ENCODE results near the gene SCARF2.

SCARF2 gene

GRCh38 chr22:20404881-20405280, 32.7 kb downstream of the SCARF2 start:
- Histone ChIP-seq H3K27me3 (ENCODE audit: insufficient read depth, poor library complexity, severe bottlenecking) (no peaks in the 10 kb centered on the region), H3K4me3 (replicated peaks; ENCODE audit: insufficient read depth, low read length) (no peak overlapping the region), H3K27ac (replicated peaks) (no peak overlapping the region)
- DNase-seq (ENCODE audit: low read depth in 1 of 2, low spot score in 1 of 2) = no peak
- TF ChIP-seq GABPA (IDR thresholded peaks at IDR 0.05; ENCODE audit: low read depth) (no peak), CTCF (IDR thresholded peaks at IDR 0.05; ENCODE audit: insufficient read depth, low read length) (no peak), SPI1 (IDR thresholded peaks at IDR 0.05; ENCODE audit: borderline replicate concordance, low read depth) (no peak), POLR2AphosphoS5 (IDR thresholded peaks at IDR 0.05; ENCODE audit: low read depth) (no peak), REST (IDR thresholded peaks at IDR 0.05; ENCODE audit: insufficient replicate concordance, low read depth) (no peak)

GRCh38 chr22:20403779-20404140, 33.9 kb downstream of the SCARF2 start:
- TF ChIP-seq REST (IDR thresholded peaks at IDR 0.05; ENCODE audit: insufficient replicate concordance, low read depth) (no peak), CTCF (IDR thresholded peaks at IDR 0.05; ENCODE audit: insufficient read depth, low read length) (no peak), POLR2AphosphoS5 (IDR thresholded peaks at IDR 0.05; ENCODE audit: low read depth) (no peak), GABPA (IDR thresholded peaks at IDR 0.05; ENCODE audit: low read depth) (no peak), SPI1 (IDR thresholded peaks at IDR 0.05; ENCODE audit: borderline replicate concordance, low read depth) (no peak)
- H3K4me3 ChIP-seq (replicated peaks; ENCODE audit: insufficient read depth, low read length) = no peak overlapping the region
- no peaks in the 10 kb centered on the region for H3K27me3 ChIP-seq (ENCODE audit: insufficient read depth, poor library complexity, severe bottlenecking)
- no peak for DNase-seq (ENCODE audit: low read depth in 1 of 2, low spot score in 1 of 2)
- no peak overlapping the region for H3K27ac ChIP-seq (replicated peaks)

- TF ChIP-seq POLR2AphosphoS5 (IDR thresholded peaks at IDR 0.05; ENCODE audit: low read depth) (no peak), SPI1 (IDR thresholded peaks at IDR 0.05; ENCODE audit: borderline replicate concordance, low read depth) (no peak), REST (IDR thresholded peaks at IDR 0.05; ENCODE audit: insufficient replicate concordance, low read depth) (no peak), GABPA (IDR thresholded peaks at IDR 0.05; ENCODE audit: low read depth) (no peak), CTCF (IDR thresholded peaks at IDR 0.05; ENCODE audit: insufficient read depth, low read length) (no peak)
- H3K4me3 ChIP-seq (replicated peaks; ENCODE audit: insufficient read depth, low read length) = no peak overlapping the region
Observed at GRCh38 chr22:20402960-20403778, 34.5 kb downstream of the SCARF2 start.

More at GRCh38 chr22:20402960-20403778, 34.5 kb downstream of the SCARF2 start:
- no peak overlapping the region for H3K27ac ChIP-seq (replicated peaks)
- DNase-seq (ENCODE audit: low read depth in 1 of 2, low spot score in 1 of 2) = no peak
- H3K27me3 ChIP-seq (ENCODE audit: insufficient read depth, poor library complexity, severe bottlenecking) = no peaks in the 10 kb centered on the region
